ENCODE results near the gene BHMT2.

The BHMT2 gene

DNA sequence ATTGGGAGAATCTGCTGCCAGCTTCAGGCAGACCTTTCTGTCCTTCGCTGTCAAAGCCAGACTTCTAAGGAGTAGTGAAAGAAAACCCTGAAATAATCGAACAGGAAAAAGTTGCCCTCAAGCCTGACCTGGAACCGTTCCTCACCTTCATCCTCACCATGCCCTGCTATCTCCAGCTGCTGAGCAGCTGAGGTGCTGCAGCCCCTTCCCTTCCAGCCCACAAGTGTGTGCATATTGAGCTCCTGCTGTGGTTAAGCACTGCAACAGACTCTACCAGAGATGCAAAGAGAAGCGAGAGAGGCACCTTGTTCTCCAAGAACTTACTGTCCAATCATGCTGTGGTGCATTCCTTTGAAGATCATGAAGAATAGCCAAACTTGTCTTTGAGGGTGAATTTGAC lies 18.9 kb downstream of the BHMT2 start:
- H3K4me3 ChIP-seq (ENCODE audit: low read length, poor library complexity, severe bottlenecking): no peak overlapping the region
- H3K9ac ChIP-seq (ENCODE audit: low read depth, low read length, poor library complexity, severe bottlenecking): no peak overlapping the region
- H4K20me1 ChIP-seq (ENCODE audit: insufficient read depth, low read length, poor library complexity, severe bottlenecking): no peaks in the 10 kb centered on the region
- H3K4me1 ChIP-seq (ENCODE audit: insufficient read depth, low read length, poor library complexity, severe bottlenecking): no peaks in the 10 kb centered on the region
- no peaks in the 10 kb centered on the region for H3K9me2 ChIP-seq (replicated peaks; ENCODE audit: low read depth, low read length)
- no peaks in the 10 kb centered on the region for H3K9me3 ChIP-seq (ENCODE audit: insufficient read depth, low read depth, low read length)
- H3F3A ChIP-seq (ENCODE audit: low read depth): no peaks in the 10 kb centered on the region
- TF ChIP-seq, protein P1, sequence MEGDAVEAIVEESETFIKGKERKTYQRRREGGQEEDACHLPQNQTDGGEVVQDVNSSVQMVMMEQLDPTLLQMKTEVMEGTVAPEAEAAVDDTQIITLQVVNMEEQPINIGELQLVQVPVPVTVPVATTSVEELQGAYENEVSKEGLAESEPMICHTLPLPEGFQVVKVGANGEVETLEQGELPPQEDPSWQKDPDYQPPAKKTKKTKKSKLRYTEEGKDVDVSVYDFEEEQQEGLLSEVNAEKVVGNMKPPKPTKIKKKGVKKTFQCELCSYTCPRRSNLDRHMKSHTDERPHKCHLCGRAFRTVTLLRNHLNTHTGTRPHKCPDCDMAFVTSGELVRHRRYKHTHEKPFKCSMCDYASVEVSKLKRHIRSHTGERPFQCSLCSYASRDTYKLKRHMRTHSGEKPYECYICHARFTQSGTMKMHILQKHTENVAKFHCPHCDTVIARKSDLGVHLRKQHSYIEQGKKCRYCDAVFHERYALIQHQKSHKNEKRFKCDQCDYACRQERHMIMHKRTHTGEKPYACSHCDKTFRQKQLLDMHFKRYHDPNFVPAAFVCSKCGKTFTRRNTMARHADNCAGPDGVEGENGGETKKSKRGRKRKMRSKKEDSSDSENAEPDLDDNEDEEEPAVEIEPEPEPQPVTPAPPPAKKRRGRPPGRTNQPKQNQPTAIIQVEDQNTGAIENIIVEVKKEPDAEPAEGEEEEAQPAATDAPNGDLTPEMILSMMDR (conservative IDR thresholded peaks at IDR 0.05; ENCODE audit: low read length): no peak
- no peak for TF ChIP-seq EZH2phosphoT487 (IDR thresholded peaks at IDR 0.05; ENCODE audit: borderline replicate concordance)
- H3K79me2 ChIP-seq (ENCODE audit: insufficient read depth, low read length): no peaks in the 10 kb centered on the region
- no peaks in the 10 kb centered on the region for H3K27me3 ChIP-seq (ENCODE audit: insufficient read depth, low read length, poor library complexity, severe bottlenecking)
- H3K4me2 ChIP-seq (ENCODE audit: low read depth, low read length, poor library complexity, severe bottlenecking): no peak overlapping the region
- H3K36me3 ChIP-seq (ENCODE audit: insufficient read depth, low read length): no peaks in the 10 kb centered on the region
- no peak overlapping the region for H2AFZ ChIP-seq (ENCODE audit: low read length)

DNA sequence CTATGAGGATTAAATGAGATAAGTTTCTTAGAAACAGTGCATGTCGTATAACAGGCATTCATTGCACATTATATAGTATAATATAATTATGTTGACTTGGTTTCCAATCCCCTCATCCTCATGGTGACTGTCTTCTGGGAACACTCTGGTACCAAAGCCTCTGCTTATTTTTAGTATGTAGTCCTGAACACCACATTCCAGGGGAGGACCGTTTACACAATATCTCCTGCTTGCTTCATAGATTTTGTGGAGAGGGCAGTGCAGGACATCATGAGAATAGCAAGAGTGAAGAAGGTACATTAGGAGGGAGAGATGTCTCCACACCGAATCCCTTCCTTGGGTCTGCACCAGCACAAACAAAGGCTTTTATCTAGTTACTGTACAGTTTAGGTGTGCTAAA lies 21.5 kb downstream of the BHMT2 start:
- H3K9me2 ChIP-seq (replicated peaks; ENCODE audit: low read depth, low read length): no peaks in the 10 kb centered on the region
- H3K9ac ChIP-seq (ENCODE audit: low read depth, low read length, poor library complexity, severe bottlenecking): no peak overlapping the region
- no peaks in the 10 kb centered on the region for H3K27me3 ChIP-seq (ENCODE audit: insufficient read depth, low read length, poor library complexity, severe bottlenecking)
- no peaks in the 10 kb centered on the region for H3K36me3 ChIP-seq (ENCODE audit: insufficient read depth, low read length)
- no peaks in the 10 kb centered on the region for H3K9me3 ChIP-seq (ENCODE audit: insufficient read depth, low read depth, low read length)
- no peak overlapping the region for H3K4me2 ChIP-seq (ENCODE audit: low read depth, low read length, poor library complexity, severe bottlenecking)
- TF ChIP-seq, protein P1 (conservative IDR thresholded peaks at IDR 0.05; ENCODE audit: low read length): no peak
- no peak for TF ChIP-seq EZH2phosphoT487 (IDR thresholded peaks at IDR 0.05; ENCODE audit: borderline replicate concordance)
- peaks cover 3% of the 10 kb centered on the region for H3K4me1 ChIP-seq (ENCODE audit: insufficient read depth, low read length, poor library complexity, severe bottlenecking)
- no peaks in the 10 kb centered on the region for H3F3A ChIP-seq (ENCODE audit: low read depth)
- H3K4me3 ChIP-seq (ENCODE audit: low read length, poor library complexity, severe bottlenecking): no peak overlapping the region
- H3K79me2 ChIP-seq (ENCODE audit: insufficient read depth, low read length): no peaks in the 10 kb centered on the region
- H4K20me1 ChIP-seq (ENCODE audit: insufficient read depth, low read length, poor library complexity, severe bottlenecking): no peaks in the 10 kb centered on the region
- H2AFZ ChIP-seq (ENCODE audit: low read length): no peak overlapping the region

DNA sequence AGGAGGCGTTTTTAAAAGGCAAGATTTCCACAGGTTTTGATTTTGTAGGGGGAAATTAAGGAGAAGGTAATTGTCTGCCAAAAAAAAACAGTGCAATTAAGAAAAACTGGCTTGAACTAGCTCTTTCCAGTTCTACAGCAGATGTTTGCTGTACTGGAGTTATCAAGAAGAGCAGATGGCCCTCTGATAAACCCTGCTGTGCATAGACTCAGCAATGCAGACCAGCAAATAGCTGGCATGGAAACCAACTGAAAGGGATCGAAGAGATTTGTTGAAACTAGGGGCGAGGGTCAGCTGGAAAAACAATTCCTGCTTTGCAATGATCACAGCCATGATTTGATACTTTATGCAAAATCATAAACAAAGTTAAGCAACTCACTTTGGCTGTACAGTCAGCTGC lies 24.2 kb downstream of the BHMT2 start:
- TF ChIP-seq, protein P1 (conservative IDR thresholded peaks at IDR 0.05; ENCODE audit: low read length): no peak
- no peak for TF ChIP-seq EZH2phosphoT487 (IDR thresholded peaks at IDR 0.05; ENCODE audit: borderline replicate concordance)
- H3K79me2 ChIP-seq (ENCODE audit: insufficient read depth, low read length): no peaks in the 10 kb centered on the region

More for the DNA sequence above, 24.2 kb downstream of the BHMT2 start:
- Histone ChIP-seq H3F3A (ENCODE audit: low read depth) (no peaks in the 10 kb centered on the region), H2AFZ (ENCODE audit: low read length) (no peak overlapping the region), H3K9ac (ENCODE audit: low read depth, low read length, poor library complexity, severe bottlenecking) (no peak overlapping the region), H3K4me1 (ENCODE audit: insufficient read depth, low read length, poor library complexity, severe bottlenecking) (peaks cover 3% of the 10 kb centered on the region), H3K4me2 (ENCODE audit: low read depth, low read length, poor library complexity, severe bottlenecking) (no peak overlapping the region), H3K27me3 (ENCODE audit: insufficient read depth, low read length, poor library complexity, severe bottlenecking) (no peaks in the 10 kb centered on the region), H3K9me2 (replicated peaks; ENCODE audit: low read depth, low read length) (no peaks in the 10 kb centered on the region), H3K4me3 (ENCODE audit: low read length, poor library complexity, severe bottlenecking) (no peak overlapping the region), H3K9me3 (ENCODE audit: insufficient read depth, low read depth, low read length) (no peaks in the 10 kb centered on the region), H3K36me3 (ENCODE audit: insufficient read depth, low read length) (no peaks in the 10 kb centered on the region), H4K20me1 (ENCODE audit: insufficient read depth, low read length, poor library complexity, severe bottlenecking) (no peaks in the 10 kb centered on the region)
